Measurements from ENCODE around the gene TMEM201. TPM values are rescaled to one million over a fixed set of nuclear protein-coding genes. Genes with fewer than 3 reads are reported as not detected.

TMEM201 gene
- total RNA-seq, 4 donors from 2014 or later = 6.8 to 10.5 (median 8.2) TPM

DNA sequence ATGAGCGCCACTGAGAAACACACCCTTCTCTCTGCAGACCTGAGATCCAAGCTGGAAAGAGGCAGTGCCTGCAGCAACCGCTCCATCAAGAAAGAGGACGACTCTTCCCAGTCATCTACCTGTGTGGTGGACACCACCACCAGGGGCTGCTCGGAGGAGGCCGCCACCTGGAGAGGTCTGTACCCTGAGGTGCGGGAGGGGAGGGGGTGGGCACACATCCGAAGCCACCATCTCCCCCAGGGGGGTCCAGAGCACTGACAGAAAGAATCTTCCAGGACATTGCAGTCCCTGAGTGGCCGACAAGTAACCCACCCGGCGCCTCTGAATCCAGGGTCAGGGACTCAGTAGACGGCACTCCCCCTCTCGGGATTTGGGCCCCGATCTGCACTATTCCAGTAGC, 23.0 kb downstream of the TMEM201 start:
- Histone ChIP-seq H3K4me3 (no peak overlapping the region), H3K4me1 (peaks cover 0 to 6% (median 2%) of the 10 kb centered on the region in 4 donors), H3K9me3 (no peaks in the 10 kb centered on the region), H3K27ac (replicated peaks in 1 of 4) (no peak overlapping the region), H3K27me3 (no peaks in the 10 kb centered on the region), H3K36me3 (peaks cover 10 to 72% (median 69%) of the 10 kb centered on the region in 4 donors)
- intact Hi-C loops (cut with DNase I) = no loop called here
- no peak for TF ChIP-seq EP300 (IDR thresholded peaks at IDR 0.05)
- no peak for TF ChIP-seq POLR2AphosphoS5 (IDR thresholded peaks at IDR 0.05)
- TF ChIP-seq, protein P1, sequence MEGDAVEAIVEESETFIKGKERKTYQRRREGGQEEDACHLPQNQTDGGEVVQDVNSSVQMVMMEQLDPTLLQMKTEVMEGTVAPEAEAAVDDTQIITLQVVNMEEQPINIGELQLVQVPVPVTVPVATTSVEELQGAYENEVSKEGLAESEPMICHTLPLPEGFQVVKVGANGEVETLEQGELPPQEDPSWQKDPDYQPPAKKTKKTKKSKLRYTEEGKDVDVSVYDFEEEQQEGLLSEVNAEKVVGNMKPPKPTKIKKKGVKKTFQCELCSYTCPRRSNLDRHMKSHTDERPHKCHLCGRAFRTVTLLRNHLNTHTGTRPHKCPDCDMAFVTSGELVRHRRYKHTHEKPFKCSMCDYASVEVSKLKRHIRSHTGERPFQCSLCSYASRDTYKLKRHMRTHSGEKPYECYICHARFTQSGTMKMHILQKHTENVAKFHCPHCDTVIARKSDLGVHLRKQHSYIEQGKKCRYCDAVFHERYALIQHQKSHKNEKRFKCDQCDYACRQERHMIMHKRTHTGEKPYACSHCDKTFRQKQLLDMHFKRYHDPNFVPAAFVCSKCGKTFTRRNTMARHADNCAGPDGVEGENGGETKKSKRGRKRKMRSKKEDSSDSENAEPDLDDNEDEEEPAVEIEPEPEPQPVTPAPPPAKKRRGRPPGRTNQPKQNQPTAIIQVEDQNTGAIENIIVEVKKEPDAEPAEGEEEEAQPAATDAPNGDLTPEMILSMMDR (IDR thresholded peaks at IDR 0.05) = no peak
- TF ChIP-seq POLR2A (IDR thresholded peaks at IDR 0.05; ENCODE audit: low read depth) = no peak
- DNase-seq (ENCODE audit: extremely low spot score) = no peak
- WGBS = 85% methylated on average over 11 of the region's 13 CpGs

DNA sequence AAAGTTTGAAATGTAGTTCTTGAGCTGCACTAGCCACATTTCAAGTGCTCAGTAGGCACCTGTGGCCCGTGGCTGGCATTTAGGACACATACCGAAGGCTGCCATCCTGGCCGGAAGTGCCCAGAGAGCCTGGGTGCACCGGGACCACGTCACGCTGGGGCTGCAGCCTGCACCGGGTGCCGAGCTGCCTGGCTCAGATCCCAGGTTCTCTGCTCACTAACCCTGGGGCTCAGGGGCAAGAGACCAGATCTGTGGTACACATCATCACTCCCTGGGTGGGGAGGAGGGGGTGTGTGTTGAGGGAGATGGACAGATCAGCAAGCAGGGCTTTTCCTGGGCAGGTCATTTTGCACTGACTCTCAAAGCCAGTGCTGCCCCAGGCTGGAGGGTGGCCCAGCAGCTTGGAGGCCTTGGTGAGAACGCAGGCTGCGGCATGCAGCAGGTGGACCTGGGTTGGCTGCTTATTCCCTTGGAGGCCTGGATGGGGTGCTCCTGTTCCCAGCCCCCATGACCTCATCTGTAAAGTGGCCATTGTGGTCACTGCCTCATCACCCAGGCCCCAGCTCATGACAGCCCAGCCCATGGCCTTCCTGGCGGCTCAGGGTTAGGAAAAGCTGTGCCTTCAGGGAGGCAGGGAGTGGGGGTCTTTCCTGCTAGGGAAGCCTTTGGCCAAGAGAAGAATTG, 23.6 kb downstream of the TMEM201 start:
- Histone ChIP-seq H3K27me3 (no peaks in the 10 kb centered on the region), H3K36me3 (peaks cover 10 to 69% (median 67%) of the 10 kb centered on the region in 4 donors), H3K4me3 (no peak overlapping the region), H3K4me1 (peaks cover 0 to 6% (median 2%) of the 10 kb centered on the region in 4 donors), H3K27ac (replicated peaks in 1 of 4) (no peak overlapping the region), H3K9me3 (no peaks in the 10 kb centered on the region)
- no peak for TF ChIP-seq EP300 (IDR thresholded peaks at IDR 0.05)
- no peak for TF ChIP-seq POLR2A (IDR thresholded peaks at IDR 0.05; ENCODE audit: low read depth)
- TF ChIP-seq, protein P1 (IDR thresholded peaks at IDR 0.05) = no peak
- no peak for TF ChIP-seq POLR2AphosphoS5 (IDR thresholded peaks at IDR 0.05)
- intact Hi-C loops (cut with DNase I) = no loop called here
- 90% methylated on average over 2 of the region's 11 CpGs for WGBS
- DNase-seq (ENCODE audit: extremely low spot score) = no peak

DNA sequence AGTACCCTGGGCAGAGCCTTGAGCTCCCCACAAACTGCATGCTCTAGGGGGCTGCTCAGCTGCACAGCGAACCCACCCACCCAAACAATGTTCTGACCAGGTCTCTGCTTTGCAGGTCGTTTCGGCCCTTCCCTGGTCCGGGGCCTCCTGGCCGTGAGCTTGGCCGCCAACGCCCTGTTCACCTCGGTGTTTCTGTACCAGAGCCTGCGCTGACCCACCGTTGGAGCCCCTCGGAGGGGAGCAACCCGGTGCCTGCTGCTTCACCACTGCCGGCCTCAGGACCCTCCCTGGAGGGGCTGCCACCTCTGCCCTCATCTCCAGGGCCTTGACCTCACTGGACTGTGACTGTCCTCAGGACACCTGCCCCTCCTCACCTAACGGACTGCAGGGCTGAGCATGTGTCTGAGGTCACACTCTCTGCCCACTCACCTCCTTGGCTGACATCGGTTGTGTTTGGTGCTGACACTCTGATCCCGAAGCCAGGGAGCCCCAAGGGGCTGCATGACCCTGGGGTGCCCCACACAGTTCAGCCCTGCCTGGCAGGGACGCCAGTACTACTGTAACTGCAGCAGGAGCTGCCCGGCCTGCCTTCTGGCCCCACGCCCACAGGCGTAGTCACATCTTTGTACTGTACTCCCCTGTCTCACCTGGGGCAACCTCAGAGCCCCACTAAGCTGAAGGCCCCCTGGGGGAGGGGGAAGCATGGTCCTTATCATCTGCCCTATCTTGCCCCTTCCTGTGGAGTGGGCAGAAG, 24.3 kb downstream of the TMEM201 start:
- Histone ChIP-seq H3K27me3 (peaks cover 0 to 1% (median 0%) of the 10 kb centered on the region in 4 donors), H3K4me3 (no peak overlapping the region), H3K4me1 (peaks cover 0 to 6% (median 2%) of the 10 kb centered on the region in 4 donors), H3K9me3 (no peaks in the 10 kb centered on the region), H3K27ac (replicated peaks in 1 of 4) (no peak overlapping the region), H3K36me3 (peaks cover 10 to 61% (median 60%) of the 10 kb centered on the region in 4 donors)
- DNase-seq (ENCODE audit: extremely low spot score) = no peak
- 89% methylated on average over 12 of the region's 20 CpGs for WGBS
- TF ChIP-seq POLR2A (IDR thresholded peaks at IDR 0.05; ENCODE audit: low read depth) (no peak), EP300 (IDR thresholded peaks at IDR 0.05) (no peak), POLR2AphosphoS5 (IDR thresholded peaks at IDR 0.05) (no peak)
- TF ChIP-seq, protein P1 (IDR thresholded peaks at IDR 0.05) = no peak
- intact Hi-C loops (cut with DNase I) = no loop called here

DNA sequence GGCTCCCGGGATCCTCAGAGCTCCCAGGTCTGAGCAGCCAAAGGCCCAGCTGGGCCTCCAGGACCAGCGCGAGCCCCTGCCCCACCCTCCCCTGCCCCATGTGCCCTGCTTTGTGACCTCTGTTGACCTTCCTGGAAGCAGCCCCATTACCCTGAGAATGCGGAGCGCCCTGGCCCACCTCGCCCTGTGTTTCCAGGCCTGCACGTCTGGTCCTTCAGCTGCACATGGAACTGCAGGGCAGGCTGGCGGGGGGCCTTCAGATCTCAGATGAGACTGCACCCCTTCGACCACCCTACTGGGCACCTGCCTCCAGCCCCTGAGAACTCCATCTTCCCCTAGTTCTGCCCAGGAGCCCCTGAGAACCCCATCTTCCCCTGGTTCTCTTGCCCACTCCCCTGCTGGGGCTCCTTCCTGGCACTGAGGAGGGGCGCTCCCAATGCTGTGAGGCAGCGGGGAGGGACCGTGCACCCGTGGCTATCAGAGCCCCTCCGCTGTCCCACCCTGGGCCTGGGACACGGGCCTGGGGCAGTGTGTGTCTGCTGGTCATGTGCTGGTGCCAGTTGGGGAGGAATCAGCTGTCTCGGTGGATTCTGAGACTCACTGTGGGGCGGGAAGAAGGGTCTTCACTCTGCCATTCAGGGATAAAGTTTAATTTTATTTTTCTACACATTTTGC, 25.1 kb downstream of the TMEM201 start:
- WGBS = 81% methylated on average over 14 of the region's 17 CpGs

More for the DNA sequence above, 25.1 kb downstream of the TMEM201 start:
- no peak overlapping the region for H3K27ac ChIP-seq (replicated peaks in 1 of 4)
- peaks cover 0 to 9% (median 0%) of the 10 kb centered on the region in 4 donors for H3K27me3 ChIP-seq
- H3K9me3 ChIP-seq = no peaks in the 10 kb centered on the region
- no peak for TF ChIP-seq POLR2A (IDR thresholded peaks at IDR 0.05; ENCODE audit: low read depth)
- TF ChIP-seq EP300 (IDR thresholded peaks at IDR 0.05) = no peak
- no peak for TF ChIP-seq POLR2AphosphoS5 (IDR thresholded peaks at IDR 0.05)
- TF ChIP-seq, protein P1 (IDR thresholded peaks at IDR 0.05) = no peak
- DNase-seq (ENCODE audit: extremely low spot score) = no peak
- H3K4me1 ChIP-seq = peaks cover 0 to 6% (median 2%) of the 10 kb centered on the region in 4 donors
- H3K4me3 ChIP-seq = no peak overlapping the region
- intact Hi-C loops (cut with DNase I) = no loop called here
- H3K36me3 ChIP-seq = peaks cover 10 to 54% (median 53%) of the 10 kb centered on the region in 4 donors
